OCI-LY7 (cell line): ENCODE data around the gene RAE1. TPM values are rescaled to one million over a fixed set of nuclear protein-coding genes. Genes with fewer than 3 reads are reported as not detected.
A peak's percentile ranks its signal among the peaks of the same experiment; 100 is the strongest.

ENCODE experiments used
- BruUV-seq: library from RNA; stranded (reverse); fragments of 400-500 nt; replicated peaks from 2 replicates; lab custom pipeline; 2021; lab: Mats Ljungman, UMichigan
- CTCF ChIA-PET: fragments of 300-600 bp; sonication (Branson Sonifier 250); formaldehyde crosslinking; loops from one replicate; lab custom pipeline; 2022; ENCODE audit warnings: antibody characterized with exemption; ENCODE audit not compliant: unreplicated experiment; lab: Charles Lee
- POLR2A ChIA-PET: fragments of 300-600 bp; sonication (Branson Sonifier 250); formaldehyde crosslinking; loops from one replicate; lab custom pipeline; 2022; ENCODE audit warnings: antibody characterized with exemption; lab: Charles Lee
- DNase-seq: peaks from one replicate; pipeline ENCODE4 v3.0.0-alpha.2; 2015; ENCODE audit warnings: low spot score
- H2AFZ ChIP-seq: fragments of 200-600 bp; sonication (generic), shearing (Covaris generic); 2 replicates; pipeline ENCODE4 v1.6.1; 2014; ENCODE audit warnings: mild to moderate bottlenecking, antibody characterized with exemption, low read length, moderate library complexity
- H3K27ac ChIP-seq: fragments of 200-600 bp; sonication (generic); 2 replicates; pipeline ENCODE4 v1.5.1; 2014; ENCODE audit warnings: mixed run types, low read depth, mild to moderate bottlenecking, moderate library complexity, low read length, inconsistent platforms; ENCODE audit not compliant: poor library complexity, severe bottlenecking
- H3K36me3 ChIP-seq: fragments of 200-600 bp; sonication (generic); 2 replicates; pipeline ENCODE4 v1.6.1; 2014; ENCODE audit warnings: mild to moderate bottlenecking, antibody characterized with exemption, low read length, moderate library complexity, mixed read lengths; ENCODE audit not compliant: insufficient read depth
- H3K4me1 ChIP-seq: fragments of 200-600 bp; sonication (generic); 2 replicates; pipeline ENCODE4 v1.5.1; 2014; ENCODE audit warnings: mild to moderate bottlenecking, low read length; ENCODE audit not compliant: insufficient read depth, poor library complexity, severe bottlenecking
- H3K4me2 ChIP-seq: fragments of 200-600 bp; sonication (generic); 2 replicates; pipeline ENCODE4 v1.6.1; 2014; ENCODE audit warnings: mild to moderate bottlenecking, low read length
- H3K4me3 ChIP-seq: fragments of 200-600 bp; sonication (generic); 2 replicates; pipeline ENCODE4 v1.5.1; 2014; ENCODE audit warnings: mild to moderate bottlenecking, low read depth, low read length; ENCODE audit not compliant: poor library complexity, severe bottlenecking
- H3K79me2 ChIP-seq: fragments of 200-600 bp; sonication (generic); 2 replicates; pipeline ENCODE4 v1.6.1; 2016; ENCODE audit warnings: low read depth, mild to moderate bottlenecking, low read length, moderate library complexity, mixed read lengths; ENCODE audit not compliant: insufficient read depth
- H3K9me2 ChIP-seq: fragments of 200-600 bp; sonication (generic); 2 replicates; pipeline ENCODE4 v1.6.1; 2016; ENCODE audit warnings: mild to moderate bottlenecking, low read length, mixed read lengths; ENCODE audit not compliant: insufficient read depth
- H3K9me3 ChIP-seq: fragments of 200-600 bp; sonication (generic); 2 replicates; pipeline ENCODE4 v1.6.1; 2014; ENCODE audit warnings: mild to moderate bottlenecking, mixed run types, low read length, mixed read lengths
- H4K20me1 ChIP-seq: fragments of 200-600 bp; sonication (generic); 2 replicates; pipeline ENCODE4 v1.6.1; 2014; ENCODE audit warnings: mild to moderate bottlenecking, antibody characterized with exemption, low read length, moderate library complexity, mixed read lengths; ENCODE audit not compliant: insufficient read depth
- EZH2phosphoT487 ChIP-seq: fragments of 200-600 bp; sonication (generic); IDR thresholded peaks from 2 replicates; pipeline ENCODE4 v1.6.1; 2018; ENCODE audit warnings: low read depth, borderline replicate concordance, mild to moderate bottlenecking, mixed run types, antibody characterized with exemption, low read length, moderate library complexity, mixed read lengths
- intact Hi-C: fragments of 100-400 bp; cut with micrococcal nuclease; formaldehyde crosslinking; loops from one replicate; pipeline ENCODE4 v1.10.0; 2022; ENCODE audit not compliant: unreplicated experiment
- total RNA-seq, 2 experiments: library from RNA; depleted of rRNA in 1 of 2; stranded (reverse); fragments of >200 nt in 1 of 2; shearing (Covaris generic) in 1 of 2; gene quantifications; 2 replicates each; pipeline ENCODE4 v1.2.3, GENCODE V29; 2014 to 2022
- TF ChIP-seq, protein P1 (sequence below): fragments of 200-600 bp; sonication (generic); conservative IDR thresholded peaks from 2 replicates; pipeline ENCODE4 v1.5.1; 2014; ENCODE audit warnings: mild to moderate bottlenecking, antibody characterized with exemption, low read length, moderate library complexity, mixed read lengths

RAE1 gene
- total RNA-seq, 2 experiments from 2014 or later, result 55.0 to 57.4 TPM

DNA sequence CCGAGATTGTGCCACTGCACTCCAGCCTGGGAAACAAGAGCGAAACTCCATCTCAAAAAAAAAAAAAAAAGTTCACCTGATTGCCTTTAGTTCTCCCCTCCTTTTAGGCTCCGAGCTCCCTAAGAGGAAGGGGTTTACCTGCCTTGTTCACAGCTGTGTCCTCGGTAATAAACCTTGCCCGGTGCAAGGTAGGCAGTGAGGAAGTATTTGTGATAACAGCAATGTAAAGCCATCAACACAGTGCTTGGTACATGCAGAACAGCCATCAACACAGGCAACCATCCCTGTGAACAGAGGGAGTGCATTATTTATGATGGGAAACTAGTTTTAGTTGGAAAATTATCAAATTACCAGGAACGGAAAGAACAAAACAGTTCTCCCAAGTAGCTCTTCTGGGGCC lies 23.2 kb upstream of the RAE1 start:
- ChIA-PET CTCF (interaction anchor here (0.6 to 0.8 kb wide), 2 partner anchors 80 to 134 kb away, joined by 3 read pairs; no protein-coding TSS in a partner anchor), POLR2A (interaction anchor here (0.9 to 3.7 kb wide), 2 partner anchors 12 kb away, joined by 3 to 27 read pairs; no protein-coding TSS in a partner anchor)
- BruUV-seq, result no TSS peak
- H3K4me3 ChIP-seq, result no peak overlapping the region
- no peaks in the 10 kb centered on the region for H4K20me1 ChIP-seq
- peak overlapping the region; percentile 86 for H3K27ac ChIP-seq
- no peaks in the 10 kb centered on the region for H3K79me2 ChIP-seq
- H3K9me2 ChIP-seq, result no peaks in the 10 kb centered on the region
- no peaks in the 10 kb centered on the region for H3K36me3 ChIP-seq
- no peaks in the 10 kb centered on the region for H3K9me3 ChIP-seq
- H3K4me2 ChIP-seq, result peak overlapping the region; percentile 67
- TF ChIP-seq, protein P1, sequence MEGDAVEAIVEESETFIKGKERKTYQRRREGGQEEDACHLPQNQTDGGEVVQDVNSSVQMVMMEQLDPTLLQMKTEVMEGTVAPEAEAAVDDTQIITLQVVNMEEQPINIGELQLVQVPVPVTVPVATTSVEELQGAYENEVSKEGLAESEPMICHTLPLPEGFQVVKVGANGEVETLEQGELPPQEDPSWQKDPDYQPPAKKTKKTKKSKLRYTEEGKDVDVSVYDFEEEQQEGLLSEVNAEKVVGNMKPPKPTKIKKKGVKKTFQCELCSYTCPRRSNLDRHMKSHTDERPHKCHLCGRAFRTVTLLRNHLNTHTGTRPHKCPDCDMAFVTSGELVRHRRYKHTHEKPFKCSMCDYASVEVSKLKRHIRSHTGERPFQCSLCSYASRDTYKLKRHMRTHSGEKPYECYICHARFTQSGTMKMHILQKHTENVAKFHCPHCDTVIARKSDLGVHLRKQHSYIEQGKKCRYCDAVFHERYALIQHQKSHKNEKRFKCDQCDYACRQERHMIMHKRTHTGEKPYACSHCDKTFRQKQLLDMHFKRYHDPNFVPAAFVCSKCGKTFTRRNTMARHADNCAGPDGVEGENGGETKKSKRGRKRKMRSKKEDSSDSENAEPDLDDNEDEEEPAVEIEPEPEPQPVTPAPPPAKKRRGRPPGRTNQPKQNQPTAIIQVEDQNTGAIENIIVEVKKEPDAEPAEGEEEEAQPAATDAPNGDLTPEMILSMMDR, result no peak
- TF ChIP-seq EZH2phosphoT487, result no peak
- DNase-seq, result no peak
- peak overlapping the region; percentile 63; the same call in 1 of the 2 replicates for H2AFZ ChIP-seq
- peaks cover 95% of the 10 kb centered on the region for H3K4me1 ChIP-seq
- intact Hi-C loops, result no loop called here

- H3K79me2 ChIP-seq, result no peaks in the 10 kb centered on the region
- no peaks in the 10 kb centered on the region for H4K20me1 ChIP-seq
- peak within 1 kb of the TSS; percentile 80 for H2AFZ ChIP-seq
- POLR2A ChIA-PET, result no interaction called here
- H3K9me2 ChIP-seq, result no peaks in the 10 kb centered on the region
- H3K36me3 ChIP-seq, result no peaks in the 10 kb centered on the region
- no peaks in the 10 kb centered on the region for H3K9me3 ChIP-seq
- peak within 1 kb of the TSS; percentile 67 for H3K4me2 ChIP-seq
- DNase-seq, result peak; percentile 81
- peaks cover 76% of the 10 kb centered on the region for H3K4me1 ChIP-seq
- CTCF ChIA-PET, result interaction anchor here (1.2 kb wide), 1 partner anchor 238 kb away, joined by 4 read pairs; no protein-coding TSS in a partner anchor
- H3K4me3 ChIP-seq, result no peak within 1 kb of the TSS
- TF ChIP-seq EZH2phosphoT487, result no peak
- TF ChIP-seq, protein P1, result peak; percentile 95
- intact Hi-C loops, result no loop called here
- BruUV-seq, result no TSS peak
- H3K27ac ChIP-seq, result peak within 1 kb of the TSS; percentile 86
Measured at GRCh38 chr20:57329608-57330221, 21.3 kb upstream of the RAE1 start, which contains the start of gene SPO11. Gene SPO11, plus strand, starts transcription at chr20:57329803. Its CDS starts 65 bp downstream, at chr20:57329868.

- DNase-seq, result no peak
- POLR2A ChIA-PET, result no interaction called here
- Histone ChIP-seq H3K79me2 (no peaks in the 10 kb centered on the region), H3K9me2 (no peaks in the 10 kb centered on the region), H3K4me3 (no peak overlapping the region), H2AFZ (no peak overlapping the region), H3K9me3 (no peaks in the 10 kb centered on the region), H4K20me1 (no peaks in the 10 kb centered on the region), H3K4me1 (peaks cover 63% of the 10 kb centered on the region), H3K27ac (no peak overlapping the region), H3K4me2 (no peak overlapping the region), H3K36me3 (no peaks in the 10 kb centered on the region)
- BruUV-seq, result no TSS peak
- CTCF ChIA-PET, result no interaction called here
- TF ChIP-seq EZH2phosphoT487, result no peak
- TF ChIP-seq, protein P1, result no peak
- intact Hi-C loops, result no loop called here
Measured at GRCh38 chr20:57330998-57331397, 20.1 kb upstream of the RAE1 start.
